Mesodermal cell (in vitro differentiated cells): Measurements from ENCODE around the gene CAMK2G.

Experiments used
- H3K27ac ChIP-seq: 2 replicates; pipeline ENCODE4 v1.7.0; 2013; ENCODE audit warnings: mild to moderate bottlenecking, low read depth, low read length, moderate library complexity; ENCODE audit not compliant: severe bottlenecking
- H3K36me3 ChIP-seq: 2 replicates; pipeline ENCODE4 v1.7.1; 2013; ENCODE audit warnings: mild to moderate bottlenecking, low read length, moderate library complexity; ENCODE audit not compliant: control insufficient read depth, insufficient read depth
- H3K4me1 ChIP-seq: one replicate; pipeline ENCODE4 v1.7.1; 2013; ENCODE audit warnings: mild to moderate bottlenecking, low read length; ENCODE audit not compliant: insufficient read depth, control insufficient read depth, poor library complexity, severe bottlenecking
- H3K4me3 ChIP-seq: 2 replicates; pipeline ENCODE4 v1.7.0; 2013; ENCODE audit warnings: low read length, control low read depth, mild to moderate bottlenecking; ENCODE audit not compliant: insufficient read depth, poor library complexity, severe bottlenecking; ENCODE audit errors: extremely low read depth
- H3K9me3 ChIP-seq: 2 replicates; pipeline ENCODE4 v1.7.1; 2013; ENCODE audit warnings: mild to moderate bottlenecking, low read length, moderate library complexity; ENCODE audit not compliant: control insufficient read depth
- WGBS, 2 experiments: methylation state at CpG; one replicate each; pipeline ENCODE4 v1.1.5; 2013; ENCODE audit warnings: missing lambda C conversion rate in 2 of 2; ENCODE audit not compliant: insufficient coverage in 2 of 2; 5-methylcytosine and 5-hydroxymethylcytosine counted together

Gene CAMK2G

GRCh38 chr10:73850863-73851461, 23.4 kb downstream of the CAMK2G start:
- Histone ChIP-seq H3K9me3 (no peaks in the 10 kb centered on the region), H3K4me3 (no peak overlapping the region), H3K4me1 (peaks cover 21% of the 10 kb centered on the region), H3K27ac (peak overlapping the region; percentile 6), H3K36me3 (peaks cover 62% of the 10 kb centered on the region)
- 45 to 54% methylated on average over 14 to 15 of the region's 15 CpGs for WGBS, 2 experiments

- no peak overlapping the region for H3K4me3 ChIP-seq
- no peak overlapping the region for H3K27ac ChIP-seq
- peaks cover 21% of the 10 kb centered on the region for H3K4me1 ChIP-seq
- H3K9me3 ChIP-seq, result no peaks in the 10 kb centered on the region
- H3K36me3 ChIP-seq, result peaks cover 60% of the 10 kb centered on the region
- WGBS, 2 experiments, result 87 to 90% methylated on average over 8 of the region's 8 CpGs
These were observed 24.1 kb downstream of the CAMK2G start for GRCh38 chr10:73850211-73850610.

DNA sequence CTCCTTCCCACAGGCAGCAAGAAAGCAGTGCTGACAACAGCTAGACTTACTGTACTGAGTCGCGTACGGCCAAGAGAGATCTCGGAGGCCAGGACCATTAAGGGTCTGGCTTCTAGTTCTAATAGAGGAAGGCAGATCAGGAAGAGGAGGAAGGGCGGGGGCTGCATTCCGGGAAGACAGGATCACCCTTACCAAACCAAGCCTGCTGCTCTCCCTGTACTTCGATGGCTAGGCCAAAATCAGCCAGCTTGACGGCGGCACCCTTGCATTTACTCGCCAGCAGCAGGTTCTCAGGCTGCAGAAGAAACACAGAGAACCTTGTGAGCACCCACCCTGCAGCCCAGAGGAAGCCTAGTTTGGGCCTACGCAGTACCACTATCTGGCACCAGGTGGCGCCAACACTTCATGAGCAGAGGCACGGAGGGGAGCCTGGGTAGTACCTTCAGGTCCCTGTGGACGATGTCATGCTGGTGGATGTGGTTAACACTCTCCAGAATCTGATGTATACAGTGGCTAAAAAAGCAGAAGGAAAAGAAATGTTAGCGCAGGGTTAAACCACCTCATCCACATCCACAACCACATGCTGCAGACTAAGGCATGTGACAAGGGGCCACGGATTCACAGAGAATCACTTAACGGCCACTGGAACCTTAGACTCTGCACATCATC, 25.4 kb downstream of the CAMK2G start:
- Histone ChIP-seq H3K4me3 (no peak overlapping the region), H3K36me3 (peaks cover 61% of the 10 kb centered on the region), H3K9me3 (no peaks in the 10 kb centered on the region), H3K4me1 (peaks cover 21% of the 10 kb centered on the region), H3K27ac (no peak overlapping the region)
- WGBS, 2 experiments, result 58 to 63% methylated on average over 10 to 16 of the region's 17 CpGs

GRCh38 chr10:73847031-73847430, 27.3 kb downstream of the CAMK2G start:
- H3K9me3 ChIP-seq, result no peaks in the 10 kb centered on the region
- no peak overlapping the region for H3K4me3 ChIP-seq
- H3K27ac ChIP-seq, result no peak overlapping the region
- 89 to 95% methylated on average over 5 to 7 of the region's 7 CpGs for WGBS, 2 experiments
- peaks cover 55% of the 10 kb centered on the region for H3K36me3 ChIP-seq
- peaks cover 16% of the 10 kb centered on the region for H3K4me1 ChIP-seq

- Histone ChIP-seq H3K4me1 (no peaks in the 10 kb centered on the region), H3K27ac (no peak overlapping the region), H3K9me3 (no peaks in the 10 kb centered on the region), H3K36me3 (peaks cover 63% of the 10 kb centered on the region), H3K4me3 (no peak overlapping the region)
- 86 to 93% methylated on average over 4 of the region's 5 CpGs for WGBS, 2 experiments
These were observed 31.1 kb downstream of the CAMK2G start for GRCh38 chr10:73843261-73843660.

- H3K4me1 ChIP-seq, result peaks cover 2% of the 10 kb centered on the region
- H3K9me3 ChIP-seq, result no peaks in the 10 kb centered on the region
- no peak overlapping the region for H3K27ac ChIP-seq
- 94 to 99% methylated on average over 11 of the region's 11 CpGs for WGBS, 2 experiments
- H3K36me3 ChIP-seq, result peaks cover 60% of the 10 kb centered on the region
- no peak overlapping the region for H3K4me3 ChIP-seq
These were observed 32.0 kb downstream of the CAMK2G start for GRCh38 chr10:73842349-73842748.

GRCh38 chr10:73841526-73842285, 32.6 kb downstream of the CAMK2G start:
- peaks cover 60% of the 10 kb centered on the region for H3K36me3 ChIP-seq
- peaks cover 7% of the 10 kb centered on the region for H3K4me1 ChIP-seq
- 90 to 93% methylated on average over 6 to 8 of the region's 9 CpGs for WGBS, 2 experiments
- H3K27ac ChIP-seq, result no peak overlapping the region
- H3K4me3 ChIP-seq, result no peak overlapping the region
- H3K9me3 ChIP-seq, result no peaks in the 10 kb centered on the region

- no peaks in the 10 kb centered on the region for H3K9me3 ChIP-seq
- peaks cover 7% of the 10 kb centered on the region for H3K4me1 ChIP-seq
- no peak overlapping the region for H3K27ac ChIP-seq
- WGBS, 2 experiments, result 90 to 94% methylated on average over 2 to 7 of the region's 9 CpGs
- no peak overlapping the region for H3K4me3 ChIP-seq
- peaks cover 58% of the 10 kb centered on the region for H3K36me3 ChIP-seq
These were observed 33.3 kb downstream of the CAMK2G start for GRCh38 chr10:73841061-73841421.

GRCh38 chr10:73840403-73841060, 33.8 kb downstream of the CAMK2G start:
- Histone ChIP-seq H3K4me3 (no peak overlapping the region), H3K36me3 (peaks cover 60% of the 10 kb centered on the region), H3K27ac (no peak overlapping the region), H3K9me3 (no peaks in the 10 kb centered on the region), H3K4me1 (peaks cover 7% of the 10 kb centered on the region)
- WGBS, 2 experiments, result 93 to 95% methylated on average over 8 to 13 of the region's 13 CpGs

DNA sequence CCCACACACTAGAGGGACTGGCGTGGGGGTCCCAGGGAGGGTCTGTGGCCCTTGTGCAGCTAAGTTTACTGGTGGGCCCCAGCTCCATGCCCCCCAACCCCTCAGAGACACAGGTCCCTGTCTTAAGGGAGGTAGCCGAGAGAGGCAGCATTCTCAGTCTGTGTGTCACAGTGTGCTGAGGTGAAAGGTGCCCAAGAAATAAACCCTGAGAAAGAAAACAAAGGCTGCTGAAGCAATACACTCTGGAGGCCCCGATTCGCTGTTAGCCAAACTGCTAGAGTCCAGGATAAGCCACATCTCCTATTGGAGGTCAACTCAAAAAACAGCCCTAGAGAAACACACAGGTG, 34.3 kb downstream of the CAMK2G start:
- Histone ChIP-seq H3K36me3 (peaks cover 63% of the 10 kb centered on the region), H3K4me3 (no peak overlapping the region), H3K4me1 (peaks cover 7% of the 10 kb centered on the region), H3K9me3 (no peaks in the 10 kb centered on the region), H3K27ac (no peak overlapping the region)
- 95 to 100% methylated on average over 3 to 4 of the region's 4 CpGs for WGBS, 2 experiments
